ENCODE results near the gene ADAM29. TPM values are rescaled to one million over a fixed set of nuclear protein-coding genes. Genes with fewer than 3 reads are reported as not detected.
"Not testable (repeated sequence)": the region's sequence is repeated elsewhere in the genome, so short reads cannot be mapped to it uniquely, and the experiment has no call there.

Gene ADAM29
- total RNA-seq, 1 donor from 2014 or later = not detected

- peaks cover 8% of the 10 kb centered on the region for H3K9me3 Mint-ChIP-seq (ENCODE audit: unreplicated experiment)
- no peak overlapping the region for H3K27ac Mint-ChIP-seq (ENCODE audit: unreplicated experiment)
- H3K27me3 Mint-ChIP-seq (ENCODE audit: unreplicated experiment) = no peaks in the 10 kb centered on the region
- no peaks in the 10 kb centered on the region for H3K4me1 Mint-ChIP-seq (ENCODE audit: unreplicated experiment)
- no peak overlapping the region for H3K4me3 Mint-ChIP-seq (ENCODE audit: unreplicated experiment)
- no peak for DNase-seq (ENCODE audit: low spot score)
- peaks cover 3% of the 10 kb centered on the region for H3K36me3 Mint-ChIP-seq (ENCODE audit: low read depth, unreplicated experiment)
- no peak for TF ChIP-seq CTCF (IDR thresholded peaks at IDR 0.05; ENCODE audit: unreplicated experiment)
These were observed 65.1 kb downstream of the ADAM29 start for GRCh38 chr4:174983128-174983750.

GRCh38 chr4:174983870-174984269 lies 65.7 kb downstream of the ADAM29 start:
- not testable (repeated sequence) for H3K4me1 Mint-ChIP-seq (ENCODE audit: unreplicated experiment); DNase-seq (ENCODE audit: low spot score); H3K27ac Mint-ChIP-seq (ENCODE audit: unreplicated experiment); H3K36me3 Mint-ChIP-seq (ENCODE audit: low read depth, unreplicated experiment); H3K27me3 Mint-ChIP-seq (ENCODE audit: unreplicated experiment); H3K9me3 Mint-ChIP-seq (ENCODE audit: unreplicated experiment); H3K4me3 Mint-ChIP-seq (ENCODE audit: unreplicated experiment)

GRCh38 chr4:174989791-174990190 lies 71.6 kb downstream of the ADAM29 start:
- no peak overlapping the region for H3K27ac Mint-ChIP-seq (ENCODE audit: unreplicated experiment)
- no peaks in the 10 kb centered on the region for H3K4me1 Mint-ChIP-seq (ENCODE audit: unreplicated experiment)
- no peaks in the 10 kb centered on the region for H3K27me3 Mint-ChIP-seq (ENCODE audit: unreplicated experiment)
- TF ChIP-seq CTCF (IDR thresholded peaks at IDR 0.05; ENCODE audit: unreplicated experiment) = no peak
- no peak for DNase-seq (ENCODE audit: low spot score)
- no peaks in the 10 kb centered on the region for H3K9me3 Mint-ChIP-seq (ENCODE audit: unreplicated experiment)
- H3K36me3 Mint-ChIP-seq (ENCODE audit: low read depth, unreplicated experiment) = no peaks in the 10 kb centered on the region
- no peak overlapping the region for H3K4me3 Mint-ChIP-seq (ENCODE audit: unreplicated experiment)

GRCh38 chr4:174993916-174994315 lies 75.8 kb downstream of the ADAM29 start:
- no peak for TF ChIP-seq CTCF (IDR thresholded peaks at IDR 0.05; ENCODE audit: unreplicated experiment)
- Mint-ChIP-seq H3K27me3 (ENCODE audit: unreplicated experiment) (no peaks in the 10 kb centered on the region), H3K4me3 (ENCODE audit: unreplicated experiment) (no peak overlapping the region), H3K36me3 (ENCODE audit: low read depth, unreplicated experiment) (no peaks in the 10 kb centered on the region), H3K27ac (ENCODE audit: unreplicated experiment) (no peak overlapping the region), H3K9me3 (ENCODE audit: unreplicated experiment) (no peaks in the 10 kb centered on the region), H3K4me1 (ENCODE audit: unreplicated experiment) (no peaks in the 10 kb centered on the region)
- DNase-seq (ENCODE audit: low spot score) = no peak

GRCh38 chr4:174996079-174996478 lies 77.9 kb downstream of the ADAM29 start:
- Mint-ChIP-seq H3K27ac (ENCODE audit: unreplicated experiment) (no peak overlapping the region), H3K4me1 (ENCODE audit: unreplicated experiment) (no peaks in the 10 kb centered on the region), H3K36me3 (ENCODE audit: low read depth, unreplicated experiment) (no peaks in the 10 kb centered on the region), H3K27me3 (ENCODE audit: unreplicated experiment) (no peaks in the 10 kb centered on the region), H3K4me3 (ENCODE audit: unreplicated experiment) (no peak overlapping the region), H3K9me3 (ENCODE audit: unreplicated experiment) (no peaks in the 10 kb centered on the region)
- no peak for TF ChIP-seq CTCF (IDR thresholded peaks at IDR 0.05; ENCODE audit: unreplicated experiment)
- no peak for DNase-seq (ENCODE audit: low spot score)

Measured in endothelial cell (in vitro differentiated cells).